Endothelial cell of umbilical vein (primary cell): Measurements from ENCODE around the gene RBM26. TPM values are rescaled to one million over a fixed set of nuclear protein-coding genes. Genes with fewer than 3 reads are reported as not detected.
A peak's percentile ranks its signal among the peaks of the same experiment; 100 is the strongest.

ENCODE experiments used
- BruUV-seq: library from RNA; stranded (reverse); fragments of 400-500 nt; replicated peaks from 2 replicates; lab custom pipeline; 2021; lab: Mats Ljungman, UMichigan
- CTCF ChIA-PET: fragments of 300-600, 350-600 bp; sonication (Branson Sonifier 250); formaldehyde crosslinking; loops from one replicate; lab custom pipeline; 2021; ENCODE audit warnings: antibody characterized with exemption, inconsistent platforms; lab: Charles Lee
- POLR2A ChIA-PET: fragments of 300-600, 350-600 bp; sonication (Branson Sonifier 250); formaldehyde crosslinking; loops from one replicate; lab custom pipeline; 2021; ENCODE audit warnings: antibody characterized with exemption, inconsistent platforms; lab: Charles Lee
- DNase-seq: peaks from one replicate; pipeline ENCODE4 v3.0.0-alpha.2; 2011; ENCODE audit warnings: low read depth, low spot score
- FAIRE-seq: peaks from 2 replicates; lab custom pipeline; 2011; peaks lifted over from hg19 to GRCh38; lab: Jason Lieb, UNC
- H2AFZ ChIP-seq: 2 replicates; pipeline ENCODE4 v1.6.0; 2012; ENCODE audit warnings: low read depth, low read length, control low read depth, inconsistent platforms
- H3K27ac ChIP-seq: 2 replicates; pipeline ENCODE4 v1.5.1; 2011; ENCODE audit warnings: low read depth, mild to moderate bottlenecking, control low read depth, low read length, moderate library complexity; ENCODE audit not compliant: insufficient read depth
- H3K27me3 ChIP-seq, 2 experiments: 2 replicates each; pipeline versions ENCODE4 v1.6.0 to v1.6.1; 2011; ENCODE audit warnings: low read length in 2 of 2, mixed read lengths in 1 of 2; ENCODE audit not compliant: control insufficient read depth in 2 of 2, insufficient read depth in 2 of 2
- H3K36me3 ChIP-seq, 2 experiments: 2 replicates in 1 of 2; 3 replicates in 1 of 2; pipeline ENCODE4 v1.5.1; 2011; ENCODE audit warnings: low read length in 2 of 2, mild to moderate bottlenecking in 1 of 2, moderate library complexity in 1 of 2; ENCODE audit not compliant: control insufficient read depth in 2 of 2, insufficient read depth in 2 of 2; ENCODE audit errors: extremely low read depth in 1 of 2
- H3K4me1 ChIP-seq: 3 replicates; pipeline ENCODE4 v1.5.1; 2011; ENCODE audit warnings: mild to moderate bottlenecking, low read length; ENCODE audit not compliant: control insufficient read depth, insufficient read depth; ENCODE audit errors: extremely low read depth
- H3K4me2 ChIP-seq: 2 replicates; pipeline ENCODE4 v1.6.1; 2011; ENCODE audit warnings: low read length, control low read depth, mixed read lengths; ENCODE audit not compliant: insufficient read depth
- H3K4me3 ChIP-seq, 3 experiments: fragments of 200-600 bp in 1 of 3; sonication (generic), shearing (Covaris generic) in 1 of 3; replicated peaks in 1 of 3; 2 replicates each; pipeline ENCODE4 v1.5.1; 2011 to 2016; ENCODE audit warnings: control low read depth in 3 of 3, low read length in 3 of 3, mild to moderate bottlenecking in 2 of 3, inconsistent platforms in 1 of 3, low read depth in 1 of 3, moderate library complexity in 1 of 3; ENCODE audit not compliant: insufficient read depth in 1 of 3
- H3K79me2 ChIP-seq: 2 replicates; pipeline ENCODE4 v1.6.0; 2012; ENCODE audit warnings: low read length, inconsistent platforms; ENCODE audit not compliant: control insufficient read depth, insufficient read depth
- H3K9ac ChIP-seq: replicated peaks from 2 replicates; pipeline ENCODE3; 2011; ENCODE audit warnings: low read length, control low read depth; ENCODE audit not compliant: insufficient read depth; ENCODE audit errors: extremely low read depth
- H3K9me1 ChIP-seq: replicated peaks from 3 replicates; pipeline ENCODE4 v1.6.0; 2011; ENCODE audit warnings: mild to moderate bottlenecking, low read length; ENCODE audit not compliant: control insufficient read depth, insufficient read depth; ENCODE audit errors: extremely low read depth
- H3K9me3 ChIP-seq: replicated peaks from 2 replicates; pipeline ENCODE4 v1.5.1; 2012; ENCODE audit warnings: low read length, inconsistent platforms; ENCODE audit not compliant: control insufficient read depth, insufficient read depth
- H4K20me1 ChIP-seq: replicated peaks from 2 replicates; pipeline ENCODE3; 2011; ENCODE audit warnings: mild to moderate bottlenecking, low read length; ENCODE audit not compliant: control insufficient read depth, insufficient read depth; ENCODE audit errors: extremely low read depth
- EZH2 ChIP-seq: IDR thresholded peaks from 2 replicates; pipeline ENCODE4 v1.6.1; 2012; ENCODE audit warnings: borderline replicate concordance, low read depth, mild to moderate bottlenecking, moderate library complexity, low read length, inconsistent platforms; ENCODE audit not compliant: severe bottlenecking
- FOS ChIP-seq: IDR thresholded peaks from 2 replicates; pipeline ENCODE4 v1.6.1; 2011; ENCODE audit warnings: mild to moderate bottlenecking, low read length, moderate library complexity, borderline replicate concordance; ENCODE audit not compliant: insufficient read depth
- GATA2 ChIP-seq: IDR thresholded peaks from 2 replicates; pipeline ENCODE4 v1.7.0; 2011; ENCODE audit warnings: low read depth, mild to moderate bottlenecking, moderate library complexity, mixed read lengths, low read length; ENCODE audit not compliant: insufficient read length, insufficient read depth
- JUN ChIP-seq: IDR thresholded peaks from 2 replicates; pipeline ENCODE4 v1.6.1; 2011; ENCODE audit warnings: borderline replicate concordance, low read depth; ENCODE audit not compliant: insufficient read length, insufficient read depth
- MAX ChIP-seq: IDR thresholded peaks from 2 replicates; pipeline ENCODE4 v1.6.1; 2011; ENCODE audit not compliant: insufficient read depth, insufficient read length
- MYC ChIP-seq: IDR thresholded peaks from one replicate; pipeline ENCODE4 v1.6.1; 2011; ENCODE audit warnings: mild to moderate bottlenecking, low read depth, low read length
- POLR2A ChIP-seq: IDR thresholded peaks from 2 replicates; pipeline ENCODE4 v1.6.1; 2012; ENCODE audit warnings: low read depth, mild to moderate bottlenecking, control low read depth, low read length
- POLR2AphosphoS5 ChIP-seq: IDR thresholded peaks from 2 replicates; pipeline ENCODE4 v1.6.1; 2012; ENCODE audit warnings: low read depth, mild to moderate bottlenecking, control low read depth, low read length, moderate library complexity; ENCODE audit not compliant: insufficient read depth
- dilution Hi-C: fragments of 300-500 bp; cut with MboI; formaldehyde crosslinking; loops from one replicate; pipeline ENCODE4 v1.15.0; 2019; ENCODE audit warnings: low sequenced_read_pairs; ENCODE audit not compliant: extremely low pct_ligation_motif_present
- intact Hi-C: fragments of 100-400 bp; cut with micrococcal nuclease; formaldehyde crosslinking; loops from one replicate; pipeline ENCODE4 v1.10.0; 2022
- polyA plus RNA-seq, 4 experiments: library from polyadenylated mRNA; depleted of rRNA in 3 of 4; stranded (reverse) in 3 of 4; unstranded in 1 of 4; fragments of >200 nt; gene quantifications; 2 replicates each; pipeline versions ENCODE4 v1.2.1 to v1.2.3, GENCODE V29; 2011 to 2012; ENCODE audit warnings: missing spikeins in 1 of 4
- total RNA-seq: library from RNA; stranded (reverse); gene quantifications from 2 replicates; pipeline ENCODE4 v1.2.3, GENCODE V29; 2021
- TF ChIP-seq, protein P1 (sequence below), 2 donors: IDR thresholded peaks; 1 replicate in 1 of 2; 2 replicates in 1 of 2; pipeline ENCODE4 v1.5.1; 2011; ENCODE audit warnings: low read length in 2 of 2, mild to moderate bottlenecking in 2 of 2, moderate library complexity in 2 of 2, control low read depth in 1 of 2, inconsistent platforms in 1 of 2, low read depth in 1 of 2; ENCODE audit not compliant: insufficient read depth in 1 of 2; ENCODE audit errors: extremely low read depth in 1 of 2

Gene RBM26
- total and polyA plus RNA-seq, 2 donors (not counting 3 experiments of a cell fraction or from before 2014, with no cell fraction given), result 14.8 to 54.3 TPM

DNA sequence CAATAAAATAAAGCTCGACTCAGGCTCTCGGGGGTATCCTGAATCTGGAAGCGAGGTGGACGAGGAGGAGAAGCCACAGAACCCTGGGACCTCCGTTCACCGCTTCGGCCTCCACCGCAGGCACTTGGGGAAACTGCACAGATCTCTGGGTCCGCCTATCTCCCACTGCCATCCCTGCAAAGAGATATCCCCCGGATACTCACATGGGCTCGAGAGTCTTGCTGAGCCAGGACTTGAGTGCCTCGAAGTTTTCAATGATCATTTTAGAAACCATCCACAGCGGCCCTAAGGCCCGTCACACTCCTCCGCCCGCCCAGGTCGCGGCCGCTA is 589 bp downstream of the RBM26 start:
- BruUV-seq, result no TSS peak
- Histone ChIP-seq H3K4me3 (peak overlapping the region; percentile 89 to 99 (median 99)), H3K4me1 (peaks cover 44% of the 10 kb centered on the region), H3K4me2 (peak overlapping the region; percentile 96), H3K79me2 (peaks cover 55% of the 10 kb centered on the region), H3K9me1 (no peaks in the 10 kb centered on the region), H3K9ac (peak overlapping the region; percentile 98), H3K36me3 (no peaks in the 10 kb centered on the region), H4K20me1 (peaks cover 4% of the 10 kb centered on the region), H2AFZ (peak overlapping the region; percentile 26), H3K27ac (peak overlapping the region; percentile 90), H3K9me3 (no peaks in the 10 kb centered on the region), H3K27me3 (no peaks in the 10 kb centered on the region)
- FAIRE-seq, result peak; percentile 26
- ChIA-PET CTCF (interaction anchor here (1.0 to 3.6 kb wide), 5 partner anchors 11 to 138 kb away, joined by 4 to 20 read pairs (median 12); no protein-coding TSS in a partner anchor), POLR2A (no interaction called here)
- peak; percentile 49 for DNase-seq
- dilution Hi-C loops, result no loop called here
- TF ChIP-seq JUN, result no peak
- TF ChIP-seq EZH2, result no peak
- TF ChIP-seq MAX, result no peak
- no peak for TF ChIP-seq POLR2A
- TF ChIP-seq, protein P1, sequence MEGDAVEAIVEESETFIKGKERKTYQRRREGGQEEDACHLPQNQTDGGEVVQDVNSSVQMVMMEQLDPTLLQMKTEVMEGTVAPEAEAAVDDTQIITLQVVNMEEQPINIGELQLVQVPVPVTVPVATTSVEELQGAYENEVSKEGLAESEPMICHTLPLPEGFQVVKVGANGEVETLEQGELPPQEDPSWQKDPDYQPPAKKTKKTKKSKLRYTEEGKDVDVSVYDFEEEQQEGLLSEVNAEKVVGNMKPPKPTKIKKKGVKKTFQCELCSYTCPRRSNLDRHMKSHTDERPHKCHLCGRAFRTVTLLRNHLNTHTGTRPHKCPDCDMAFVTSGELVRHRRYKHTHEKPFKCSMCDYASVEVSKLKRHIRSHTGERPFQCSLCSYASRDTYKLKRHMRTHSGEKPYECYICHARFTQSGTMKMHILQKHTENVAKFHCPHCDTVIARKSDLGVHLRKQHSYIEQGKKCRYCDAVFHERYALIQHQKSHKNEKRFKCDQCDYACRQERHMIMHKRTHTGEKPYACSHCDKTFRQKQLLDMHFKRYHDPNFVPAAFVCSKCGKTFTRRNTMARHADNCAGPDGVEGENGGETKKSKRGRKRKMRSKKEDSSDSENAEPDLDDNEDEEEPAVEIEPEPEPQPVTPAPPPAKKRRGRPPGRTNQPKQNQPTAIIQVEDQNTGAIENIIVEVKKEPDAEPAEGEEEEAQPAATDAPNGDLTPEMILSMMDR (IDR thresholded peaks at IDR 0.05; ENCODE audit: extremely low read depth in 1 of 2, insufficient read depth in 1 of 2, low read depth in 1 of 2, low read length in 2 of 2), result no peak
- TF ChIP-seq MYC, result no peak
- TF ChIP-seq GATA2, result no peak
- TF ChIP-seq POLR2AphosphoS5, result no peak
- TF ChIP-seq FOS, result no peak
- intact Hi-C loops, result loop anchor here (5.0 kb wide), 1 partner anchor 137 kb away; no protein-coding TSS in a partner anchor
